A549 (cell line): ENCODE data around the gene RNF4.

Source experiments
- JUN ChIP-seq, 2 experiments: fragments of >200 bp; sonication (Bioruptor Twin); formaldehyde crosslinking; IDR thresholded peaks; 2 replicates in 1 of 2; 3 replicates in 1 of 2; pipeline ENCODE4 v1.6.1; 2016 to 2017
- POLR2A ChIP-seq: IDR thresholded peaks from 2 replicates; pipeline ENCODE4 v1.6.1; 2012; ENCODE audit warnings: mild to moderate bottlenecking, low read length
- TF ChIP-seq, protein P1 (sequence below): fragments of >200 bp; sonication (Bioruptor Twin); formaldehyde crosslinking; IDR thresholded peaks from 3 replicates; pipeline ENCODE4 v1.5.1; 2016

DNA sequence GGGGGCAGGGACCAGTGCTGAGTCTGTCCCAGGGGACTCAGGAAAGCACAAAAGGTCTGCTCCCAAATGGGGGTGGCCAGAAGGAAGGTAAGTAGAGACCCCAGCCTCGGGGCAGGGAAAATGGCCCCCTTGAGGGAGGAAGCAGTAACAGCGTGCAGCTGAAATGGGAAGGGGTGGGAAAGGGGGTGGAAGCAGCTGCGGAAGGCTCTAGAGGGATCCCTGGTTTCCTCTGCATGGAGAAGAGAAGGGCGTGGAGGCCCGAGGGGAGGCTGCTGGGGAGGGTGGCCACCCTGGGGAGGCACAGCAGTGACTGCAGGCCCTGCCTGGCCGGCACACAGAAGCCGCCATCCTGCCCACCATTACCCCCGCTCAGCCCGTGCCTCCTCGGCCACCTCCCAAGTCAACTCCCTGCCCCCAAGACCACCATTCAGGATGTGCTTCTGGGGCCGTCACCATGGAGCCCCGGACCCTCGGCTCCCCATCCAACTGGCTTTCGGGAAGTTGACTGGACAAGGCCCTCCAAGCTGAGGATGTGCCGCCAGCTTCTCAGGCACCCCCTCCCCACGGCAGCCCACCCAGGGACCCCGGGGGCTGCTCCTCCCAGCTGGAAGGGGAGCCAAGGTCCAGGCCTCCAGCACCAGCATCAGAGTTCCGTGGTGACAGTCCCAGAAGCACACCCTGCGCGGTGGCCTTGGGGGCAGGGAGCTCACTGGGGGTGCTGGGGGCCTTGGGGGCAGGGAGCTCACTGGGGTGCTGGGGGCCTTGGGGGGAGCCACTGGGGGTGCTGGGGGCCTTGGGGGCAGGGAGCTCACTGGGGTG lies 26.5 kb upstream of the RNF4 start:
- TF ChIP-seq, protein P1, sequence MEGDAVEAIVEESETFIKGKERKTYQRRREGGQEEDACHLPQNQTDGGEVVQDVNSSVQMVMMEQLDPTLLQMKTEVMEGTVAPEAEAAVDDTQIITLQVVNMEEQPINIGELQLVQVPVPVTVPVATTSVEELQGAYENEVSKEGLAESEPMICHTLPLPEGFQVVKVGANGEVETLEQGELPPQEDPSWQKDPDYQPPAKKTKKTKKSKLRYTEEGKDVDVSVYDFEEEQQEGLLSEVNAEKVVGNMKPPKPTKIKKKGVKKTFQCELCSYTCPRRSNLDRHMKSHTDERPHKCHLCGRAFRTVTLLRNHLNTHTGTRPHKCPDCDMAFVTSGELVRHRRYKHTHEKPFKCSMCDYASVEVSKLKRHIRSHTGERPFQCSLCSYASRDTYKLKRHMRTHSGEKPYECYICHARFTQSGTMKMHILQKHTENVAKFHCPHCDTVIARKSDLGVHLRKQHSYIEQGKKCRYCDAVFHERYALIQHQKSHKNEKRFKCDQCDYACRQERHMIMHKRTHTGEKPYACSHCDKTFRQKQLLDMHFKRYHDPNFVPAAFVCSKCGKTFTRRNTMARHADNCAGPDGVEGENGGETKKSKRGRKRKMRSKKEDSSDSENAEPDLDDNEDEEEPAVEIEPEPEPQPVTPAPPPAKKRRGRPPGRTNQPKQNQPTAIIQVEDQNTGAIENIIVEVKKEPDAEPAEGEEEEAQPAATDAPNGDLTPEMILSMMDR = no peak
- TF ChIP-seq JUN (IDR thresholded peaks at IDR 0.05) = no peak
- no peak for TF ChIP-seq POLR2A
